ENCODE measurements around the gene SEH1L.
"Not testable (repeated sequence)": the region's sequence is repeated elsewhere in the genome, so short reads cannot be mapped to it uniquely, and the experiment has no call there.

SEH1L gene

GRCh38 chr18:12947285-12948049, at the start of gene SEH1L:
TSS of gene SEH1L (plus strand) at chr18:12948011. CDS start at chr18:12948122, 111 bp downstream.
- DNase-seq = peak; percentile 98 to 100

- not testable (repeated sequence) for DNase-seq
Measured at GRCh38 chr18:12901208-12901607, 46.6 kb upstream of the SEH1L start.

- no peak for DNase-seq
Measured at GRCh38 chr18:12904012-12904516, 43.7 kb upstream of the SEH1L start.

- no peak for DNase-seq
Measured at GRCh38 chr18:12906119-12906518, 41.7 kb upstream of the SEH1L start.

- no peak for DNase-seq
Measured at GRCh38 chr18:12906773-12907172, 41.0 kb upstream of the SEH1L start.

GRCh38 chr18:12907258-12907925, 40.4 kb upstream of the SEH1L start:
- DNase-seq = no peak

- no peak for DNase-seq
Measured at GRCh38 chr18:12908706-12909105, 39.1 kb upstream of the SEH1L start.

GRCh38 chr18:12911025-12911928, 36.5 kb upstream of the SEH1L start:
- no peak for DNase-seq

- no peak for DNase-seq
Measured at GRCh38 chr18:12911929-12912703, 35.7 kb upstream of the SEH1L start.

- no peak for DNase-seq
Measured at GRCh38 chr18:12921178-12921577, 26.6 kb upstream of the SEH1L start.

GRCh38 chr18:12922266-12922665, 25.5 kb upstream of the SEH1L start:
- no peak for DNase-seq

GRCh38 chr18:12924616-12925015, 23.2 kb upstream of the SEH1L start:
- no peak for DNase-seq

GRCh38 chr18:12928206-12928605, 19.6 kb upstream of the SEH1L start:
- DNase-seq = no peak

GRCh38 chr18:12928641-12929040, 19.2 kb upstream of the SEH1L start:
- no peak for DNase-seq

GRCh38 chr18:12929477-12930083, 18.2 kb upstream of the SEH1L start:
- DNase-seq = no peak

- DNase-seq = no peak
Measured at GRCh38 chr18:12930376-12930775, 17.4 kb upstream of the SEH1L start.

GRCh38 chr18:12930908-12931307, 16.9 kb upstream of the SEH1L start:
- no peak for DNase-seq

GRCh38 chr18:12933327-12933726, 14.5 kb upstream of the SEH1L start:
- DNase-seq = no peak

GRCh38 chr18:12934454-12935071, 13.2 kb upstream of the SEH1L start:
- peak; percentile 68 to 82 for DNase-seq

GRCh38 chr18:12939162-12939561, 8.6 kb upstream of the SEH1L start:
- no peak for DNase-seq

GRCh38 chr18:12943215-12943614, 4.6 kb upstream of the SEH1L start:
- DNase-seq = no peak

Measured in hippocampal formation (tissue), 2 donors.